CD4-positive, alpha-beta T cell treated with Interferon gamma for 1 hour (primary cell): ENCODE measurements around the gene PCYT2.
"Not testable (repeated sequence)": the region's sequence is repeated elsewhere in the genome, so short reads cannot be mapped to it uniquely, and the experiment has no call there.

Source experiments
- DNase-seq: peaks from one replicate; pipeline ENCODE4 v3.0.0-alpha.2; 2020

Gene PCYT2

DNA sequence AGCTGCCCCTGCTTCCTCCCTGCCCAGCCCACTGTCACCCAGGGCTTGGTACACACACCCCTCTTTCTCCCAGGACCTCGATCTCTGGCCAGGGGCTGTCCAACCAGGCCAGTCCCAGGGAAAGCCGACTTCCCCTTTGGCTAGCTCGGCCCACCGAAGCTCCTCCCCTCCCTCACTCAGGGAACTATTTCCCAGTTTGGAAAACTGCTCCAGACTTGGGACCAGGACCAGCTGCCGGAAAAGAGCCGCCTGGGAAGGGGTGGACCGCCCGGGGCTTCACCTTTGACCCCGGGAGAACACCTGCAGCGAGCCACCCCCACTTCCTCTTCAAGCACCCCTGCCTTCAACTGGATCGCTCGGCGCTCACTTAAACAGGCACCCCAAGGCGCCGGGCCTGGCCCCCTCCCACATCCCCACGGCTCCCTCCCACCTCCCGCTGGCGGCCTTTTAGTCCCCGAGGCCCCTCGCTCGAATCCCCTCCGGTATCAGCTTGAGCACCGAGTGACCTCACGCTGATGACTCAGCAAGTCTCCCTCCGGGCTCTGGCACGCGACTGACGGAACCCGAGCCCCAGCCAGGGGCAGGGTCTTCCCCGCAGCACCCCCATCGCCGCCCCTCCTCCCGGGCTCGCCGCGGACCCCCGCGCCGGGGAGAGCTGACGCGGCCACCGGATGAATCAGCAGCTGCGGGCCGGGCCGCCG lies 15.4 kb upstream of the PCYT2 start:
- DNase-seq = peak; percentile 61

DNA sequence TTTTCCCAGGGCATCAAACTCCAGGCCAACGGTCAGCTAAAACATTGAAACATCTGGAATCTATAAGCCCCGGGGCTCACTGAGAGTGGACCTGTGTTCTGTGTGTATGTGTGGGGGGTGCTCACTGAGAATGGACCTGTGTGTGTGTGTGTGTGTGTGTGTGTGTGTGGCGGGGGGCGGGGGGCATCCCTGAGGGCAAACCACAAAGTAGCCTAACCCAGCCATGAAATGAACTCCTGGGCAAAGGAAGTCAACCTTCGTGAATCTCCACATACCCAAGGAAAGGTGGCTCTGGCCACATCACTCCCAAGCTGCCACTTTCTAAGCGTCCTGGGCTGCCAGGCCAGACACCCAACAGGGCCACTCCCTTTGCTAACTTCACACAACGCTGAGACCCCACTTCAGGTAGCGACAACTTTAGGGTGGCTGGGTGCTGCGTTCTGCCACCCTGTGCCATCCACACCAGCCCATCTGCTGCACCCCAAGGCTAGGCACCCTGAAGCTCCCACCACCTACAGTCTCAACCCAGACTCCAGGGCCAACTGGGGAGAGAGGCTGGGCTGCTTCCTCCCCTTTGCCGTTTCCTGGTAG lies 14.8 kb upstream of the PCYT2 start:
- no peak for DNase-seq

DNA sequence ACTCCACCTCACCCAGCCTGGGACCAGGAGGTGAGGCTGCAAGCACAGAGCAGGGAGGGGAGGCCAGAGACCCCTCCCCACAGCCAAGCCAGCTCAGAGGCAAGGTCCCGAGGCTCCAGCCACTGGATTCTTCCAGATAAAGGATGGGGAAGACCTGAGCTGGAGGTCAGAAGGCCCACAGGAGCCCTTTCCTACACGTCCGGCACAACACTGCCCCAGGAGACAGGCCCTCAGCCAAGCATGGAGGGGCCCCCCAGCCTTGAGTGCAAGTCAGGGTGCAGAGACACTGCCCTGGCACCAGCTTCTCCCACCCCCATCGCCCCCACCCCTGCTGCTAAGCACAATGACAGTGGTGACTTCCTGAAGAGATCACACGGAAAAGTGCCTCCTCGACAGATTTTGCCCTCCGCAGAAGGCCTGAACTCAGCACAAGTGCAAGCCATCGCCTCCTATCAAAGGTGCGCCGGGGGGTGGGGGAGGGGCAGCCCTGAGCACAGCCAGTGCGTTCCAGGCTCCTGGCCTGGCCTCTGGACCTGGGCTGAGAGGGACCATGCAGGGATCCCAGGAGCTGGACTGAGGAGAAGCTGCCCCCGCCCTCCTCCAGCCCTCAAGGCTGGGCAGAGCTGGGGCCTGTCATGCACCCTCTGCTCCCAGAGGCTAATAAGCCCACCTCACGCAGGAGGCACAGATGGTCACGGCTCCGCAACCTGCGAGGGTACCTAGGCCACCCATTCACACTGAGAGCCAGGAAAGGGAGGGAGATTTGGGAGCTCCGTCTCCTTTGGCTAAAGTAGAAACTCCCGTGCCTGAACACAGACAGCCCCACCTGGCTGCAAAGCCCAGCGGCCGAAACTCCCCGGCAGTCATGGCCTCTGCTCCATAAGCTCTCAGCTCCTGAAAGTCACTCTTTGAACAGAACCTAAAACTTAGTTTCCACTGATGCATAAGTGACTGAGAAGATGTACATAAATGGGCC lies 13.6 kb upstream of the PCYT2 start:
- no peak for DNase-seq

DNA sequence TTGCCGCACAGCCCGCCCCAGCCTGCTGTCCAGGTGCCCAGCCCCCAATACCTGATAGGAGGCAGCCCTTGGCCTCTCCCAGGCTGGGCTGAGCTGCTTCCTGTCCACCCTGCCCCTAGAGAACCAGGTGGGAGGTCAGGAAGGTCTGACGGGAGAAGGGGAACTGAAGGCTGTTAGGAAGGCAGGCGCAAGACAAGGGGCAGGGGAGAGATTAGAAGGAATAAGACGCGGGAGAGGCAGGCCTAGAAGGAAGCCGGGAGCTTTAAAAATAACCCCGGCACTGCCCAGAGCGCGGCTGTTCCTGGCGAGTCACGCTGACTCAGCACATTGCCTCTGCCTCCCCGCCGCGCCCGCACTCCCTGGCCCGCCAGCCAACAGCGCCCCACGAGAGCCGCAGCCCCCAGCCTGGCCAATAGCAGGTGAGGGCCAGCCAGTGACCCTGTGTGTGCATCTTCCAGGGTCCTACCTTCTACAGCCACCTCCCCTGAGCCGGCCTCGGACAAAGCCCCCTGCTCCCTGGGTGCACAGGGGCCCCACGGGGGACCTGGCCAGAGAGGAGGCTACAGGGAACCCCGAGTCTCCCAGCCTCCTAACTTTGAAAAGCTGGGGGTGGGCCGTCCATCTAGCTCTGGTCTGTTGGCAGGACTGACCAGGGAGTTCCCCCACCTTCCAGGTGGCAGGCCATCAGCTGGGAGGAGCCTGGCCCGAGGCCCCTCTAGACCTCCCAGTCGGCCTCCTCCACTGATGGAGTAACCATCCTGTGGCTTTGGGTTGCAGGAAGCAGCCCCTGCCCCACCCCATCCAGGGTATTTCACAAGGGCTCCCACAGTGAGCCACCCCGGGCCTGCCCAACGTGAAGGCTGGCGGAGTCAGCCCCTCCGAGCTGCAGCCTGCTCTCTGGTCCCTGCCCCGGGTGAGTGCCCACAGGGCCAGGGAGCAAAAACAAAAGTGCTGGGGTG lies 12.4 kb upstream of the PCYT2 start:
- peak; percentile 51 for DNase-seq

DNA sequence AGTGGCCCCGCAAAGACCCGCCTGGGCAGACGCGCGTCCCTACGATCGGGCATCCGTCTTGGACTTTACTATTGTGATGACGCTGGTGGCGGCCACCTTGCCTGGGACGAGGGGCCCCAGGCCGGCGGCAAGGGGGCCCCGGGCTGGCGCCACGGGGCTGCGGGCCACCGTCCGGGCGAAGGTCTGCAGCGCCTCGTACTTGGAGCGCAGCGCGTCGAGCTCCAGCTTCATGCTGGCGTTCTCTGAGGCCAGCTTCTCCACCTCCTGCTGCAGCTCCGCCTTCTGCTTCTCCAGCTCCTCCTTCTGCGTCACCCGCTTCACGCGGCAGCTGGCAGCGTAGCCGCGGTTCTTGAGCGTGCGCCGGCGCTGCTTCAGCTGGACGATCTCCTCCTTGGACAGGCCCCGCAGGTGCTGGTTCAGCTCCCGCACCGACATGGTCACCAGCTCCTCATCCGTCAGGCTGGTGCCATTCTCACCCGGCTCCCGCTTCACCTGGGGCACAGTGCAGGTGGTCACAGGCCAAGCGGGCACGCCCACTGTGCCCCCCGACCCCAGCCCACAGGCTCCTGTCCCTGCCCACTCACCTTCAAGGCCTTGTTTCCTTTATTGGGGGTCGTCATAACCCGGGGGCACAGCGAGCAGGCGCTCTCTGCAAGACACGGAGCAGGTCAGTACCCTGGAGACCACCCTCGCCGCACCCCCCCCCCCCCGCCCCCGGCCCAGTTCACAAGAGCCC lies 11.5 kb upstream of the PCYT2 start:
- no peak for DNase-seq

DNA sequence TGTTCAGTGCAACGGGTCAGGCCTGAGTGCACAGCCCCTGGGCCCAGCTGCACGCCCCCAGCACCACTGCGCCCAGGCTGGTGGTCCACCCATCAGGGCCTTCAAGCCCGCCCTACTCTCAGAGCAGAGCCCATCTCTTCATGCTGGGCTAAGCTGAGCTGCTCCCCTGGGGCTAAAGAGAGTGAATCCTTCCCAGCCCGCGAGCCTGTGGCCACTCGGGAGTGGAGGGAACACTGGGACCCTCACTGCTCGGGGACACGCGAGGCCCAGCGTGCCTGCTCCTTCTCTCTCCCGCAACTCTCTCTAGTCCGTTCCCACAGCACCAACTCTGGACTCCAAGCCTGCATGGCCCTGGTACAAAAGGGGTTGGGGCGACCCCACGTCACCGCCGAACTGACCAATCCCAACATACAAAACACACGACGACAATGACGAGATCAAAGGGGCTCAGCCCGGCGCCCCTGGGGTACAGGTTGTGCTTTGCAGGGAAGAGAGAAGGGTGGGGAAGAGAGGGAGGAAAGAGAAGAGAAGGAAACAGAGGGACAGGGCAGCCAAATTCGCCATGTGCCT lies 10.9 kb upstream of the PCYT2 start:
- no peak for DNase-seq

DNA sequence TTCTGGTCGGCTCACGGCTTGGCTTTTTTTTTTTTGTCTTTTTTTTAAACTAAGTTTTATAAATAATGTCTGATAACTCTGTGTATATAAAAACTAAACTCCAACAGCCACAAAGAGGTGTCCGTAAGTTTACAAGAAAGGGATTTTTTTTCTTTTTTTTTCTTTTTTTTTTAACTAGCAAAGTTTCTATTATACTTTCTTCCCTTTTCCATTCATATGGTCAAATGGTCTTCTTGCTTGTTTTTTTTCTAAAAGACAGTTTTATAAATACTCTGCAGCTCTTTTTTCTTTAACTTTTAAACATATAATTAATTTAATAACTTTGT lies 10.3 kb upstream of the PCYT2 start:
- DNase-seq = no peak

DNA sequence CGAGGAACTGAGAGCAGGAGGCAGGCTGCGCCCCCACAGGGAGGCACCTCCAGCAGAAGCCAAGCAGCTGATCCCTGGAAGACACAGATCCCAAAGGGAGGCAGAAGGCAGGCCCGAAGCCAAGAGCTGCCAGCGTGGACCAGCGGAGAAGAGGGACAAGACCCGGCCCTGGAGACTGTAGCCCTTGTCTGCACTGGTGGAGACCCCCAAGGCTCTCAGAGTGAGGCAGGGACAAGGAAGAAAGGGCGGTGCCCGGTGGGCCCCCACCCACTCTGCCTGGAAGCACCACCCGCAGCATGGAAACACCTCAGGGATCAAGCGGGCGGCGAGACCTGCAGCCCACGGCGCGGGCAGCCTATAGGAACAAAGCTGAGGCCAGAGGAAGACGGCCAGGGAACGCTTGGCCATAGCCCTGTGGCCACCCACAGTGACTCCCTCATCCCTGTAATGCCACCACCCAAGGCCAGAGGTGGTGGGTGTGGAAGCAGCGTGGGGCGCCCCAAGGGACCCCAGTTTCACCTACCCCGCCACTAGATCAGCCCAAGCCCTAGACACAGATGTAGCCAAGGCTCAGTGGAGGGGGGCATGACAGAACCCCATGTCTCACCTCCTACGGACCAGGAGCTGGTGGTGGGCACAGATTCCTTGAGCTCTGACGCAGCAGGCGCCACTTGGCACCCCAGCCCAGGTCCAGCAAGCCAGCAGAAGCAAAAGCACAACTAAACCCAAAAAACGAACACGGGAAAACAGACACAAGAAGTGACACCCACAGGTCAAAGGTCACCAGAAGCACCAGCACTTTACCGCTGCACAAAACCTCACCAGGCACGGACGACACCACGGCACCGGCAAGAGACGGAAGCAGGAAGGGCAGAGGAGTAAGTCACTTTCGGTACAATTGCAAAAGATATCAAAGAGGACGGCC lies 9.7 kb upstream of the PCYT2 start:
- no peak for DNase-seq

DNA sequence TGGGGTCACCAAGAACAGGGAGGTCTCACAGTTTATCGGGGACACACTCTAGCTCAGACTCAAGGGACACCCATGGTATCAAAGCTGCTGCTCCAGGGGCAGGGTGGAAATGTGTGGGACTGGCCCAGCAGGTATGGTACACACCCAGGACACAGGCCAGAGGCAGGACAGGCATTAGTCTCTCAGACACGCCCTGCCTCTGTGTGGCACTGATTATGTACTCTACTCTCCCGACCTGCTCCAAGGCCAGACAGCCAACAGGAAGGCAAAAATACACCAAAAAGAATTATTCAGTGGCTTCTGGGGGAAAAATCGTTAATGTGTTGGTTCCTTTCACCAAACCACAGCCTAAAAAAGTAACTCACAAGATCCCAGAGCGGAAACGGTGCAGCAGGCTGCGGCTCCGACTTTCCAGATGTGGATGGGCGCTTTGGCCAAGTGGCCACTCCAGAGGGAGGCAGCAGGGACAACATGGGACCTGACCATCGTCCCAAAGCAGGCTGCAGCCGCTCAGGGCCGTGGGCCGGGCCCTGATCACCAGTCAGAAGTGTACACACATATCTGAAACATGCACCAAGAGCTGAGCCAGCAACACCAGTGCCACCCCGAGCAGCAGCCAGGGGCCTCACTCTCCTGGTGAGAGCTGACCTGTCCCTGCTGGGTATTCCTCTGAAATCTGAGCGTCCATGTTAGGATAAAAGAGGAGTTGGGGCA lies 7.8 kb upstream of the PCYT2 start:
- no peak for DNase-seq

DNA sequence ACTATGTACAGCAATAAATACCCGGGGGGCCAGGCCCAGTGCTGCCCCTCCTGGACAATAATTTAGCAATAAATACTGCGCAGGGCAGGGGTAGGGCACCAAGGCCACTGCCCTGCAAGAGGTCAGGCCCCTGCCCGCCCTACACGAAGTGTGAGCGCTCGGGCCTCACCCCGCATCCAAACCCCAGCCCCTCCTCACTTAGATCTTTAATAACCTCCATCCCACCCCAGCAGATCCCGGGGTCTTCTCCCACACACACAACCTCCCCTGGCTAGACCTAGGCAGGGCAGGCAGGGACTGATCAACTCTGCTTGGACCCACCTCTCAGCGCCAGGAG lies 7.1 kb upstream of the PCYT2 start:
- not testable (repeated sequence) for DNase-seq

DNA sequence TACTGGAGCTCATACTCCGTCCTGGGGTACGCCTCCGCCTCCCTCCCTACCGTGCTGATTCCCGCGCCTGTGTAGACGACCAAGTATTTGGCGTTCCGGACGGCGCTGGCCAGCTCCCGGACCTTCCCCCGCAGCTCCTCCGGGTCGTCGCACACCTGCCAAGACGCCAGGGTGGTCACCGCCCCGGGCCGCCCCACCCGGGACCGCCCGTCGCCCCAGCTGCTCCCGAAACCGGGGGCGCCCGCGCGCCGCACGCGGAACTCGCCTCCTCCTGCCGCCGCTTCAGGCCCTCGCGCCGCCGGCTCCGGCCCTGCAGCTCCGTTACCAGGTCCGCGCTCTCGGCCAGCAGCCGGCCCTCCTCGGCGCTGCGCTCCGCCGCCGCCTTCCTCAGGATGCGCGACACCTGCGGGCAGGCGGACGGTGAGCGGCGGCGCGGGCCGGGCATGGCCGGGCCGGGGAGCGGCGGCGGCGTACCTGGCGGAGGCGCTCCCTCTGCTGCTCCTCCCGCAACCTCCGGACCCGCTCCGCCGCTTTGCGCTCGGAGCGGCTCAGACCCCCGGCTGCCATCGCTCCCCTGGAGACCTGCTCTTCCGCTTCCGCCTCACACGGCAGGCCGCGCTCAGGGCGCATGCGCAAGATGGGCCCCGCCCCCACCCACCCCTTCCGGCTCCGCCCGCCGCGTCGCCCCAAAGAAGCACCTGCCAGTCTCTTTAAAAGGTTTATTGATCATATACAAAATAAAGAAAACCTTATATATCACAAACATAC lies 6.5 kb upstream of the PCYT2 start, which contains the start of gene SIRT7:
Gene SIRT7, minus strand, starts transcription at position 612 of the 768 bp plus-strand sequence. Its CDS starts 45 bp downstream, at position 567.
- DNase-seq = peak; percentile 86

DNA sequence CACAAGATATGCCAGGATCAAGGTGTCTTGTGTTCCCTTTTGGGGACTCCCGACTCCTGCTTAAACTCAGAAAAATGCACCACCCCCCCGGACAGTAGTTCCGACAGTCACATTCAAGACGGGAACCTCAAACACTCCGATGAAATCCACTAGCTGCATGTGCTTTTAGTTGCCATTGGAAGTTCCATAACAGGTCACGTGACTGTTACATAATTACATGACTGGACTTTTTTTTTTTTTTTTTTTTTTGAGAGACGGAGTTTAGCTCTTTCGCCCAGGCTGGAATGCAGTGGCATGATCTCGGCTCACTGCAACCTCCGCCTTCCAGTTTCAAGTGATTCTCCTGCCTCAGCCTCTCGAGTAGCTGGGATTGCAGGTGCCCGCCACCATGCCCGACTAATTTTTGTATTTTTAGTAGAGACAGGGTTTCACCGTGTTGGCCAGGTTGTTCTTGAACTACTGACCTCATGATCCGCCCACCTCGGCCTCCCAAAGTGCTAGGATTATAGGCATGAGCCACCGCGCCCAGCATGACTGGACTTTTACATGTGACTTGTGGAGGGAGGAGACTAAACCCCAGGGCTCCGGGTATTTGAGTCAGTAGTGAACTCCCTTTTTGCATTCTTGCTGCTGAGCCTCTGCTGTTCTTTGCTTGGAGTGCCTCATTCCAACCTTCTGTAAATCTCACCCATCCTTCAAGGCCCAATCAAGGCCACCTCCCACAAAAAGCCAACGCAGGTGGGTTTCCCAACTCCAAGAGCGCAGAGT lies 5.2 kb upstream of the PCYT2 start:
- no peak for DNase-seq

DNA sequence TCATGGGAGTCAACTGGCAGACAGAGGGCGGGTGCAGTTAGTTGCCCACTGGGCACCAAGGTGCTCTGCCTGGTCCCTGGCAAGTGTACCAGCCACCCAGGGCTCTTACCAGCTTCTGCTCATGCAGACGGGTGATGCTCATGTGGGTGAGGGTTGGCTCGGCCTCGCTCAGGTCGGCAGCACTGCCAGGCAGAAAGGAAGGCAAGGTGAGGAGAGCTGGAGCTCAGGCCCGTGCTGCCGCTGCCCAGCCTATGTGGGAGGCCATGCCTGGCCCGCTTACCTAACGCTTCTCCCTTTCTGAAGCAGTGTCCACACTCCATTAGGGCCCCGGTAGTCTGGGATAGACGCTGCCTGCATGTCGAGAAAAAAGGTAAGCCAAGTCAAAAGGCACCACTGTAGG lies 4.1 kb upstream of the PCYT2 start:
- DNase-seq = no peak

DNA sequence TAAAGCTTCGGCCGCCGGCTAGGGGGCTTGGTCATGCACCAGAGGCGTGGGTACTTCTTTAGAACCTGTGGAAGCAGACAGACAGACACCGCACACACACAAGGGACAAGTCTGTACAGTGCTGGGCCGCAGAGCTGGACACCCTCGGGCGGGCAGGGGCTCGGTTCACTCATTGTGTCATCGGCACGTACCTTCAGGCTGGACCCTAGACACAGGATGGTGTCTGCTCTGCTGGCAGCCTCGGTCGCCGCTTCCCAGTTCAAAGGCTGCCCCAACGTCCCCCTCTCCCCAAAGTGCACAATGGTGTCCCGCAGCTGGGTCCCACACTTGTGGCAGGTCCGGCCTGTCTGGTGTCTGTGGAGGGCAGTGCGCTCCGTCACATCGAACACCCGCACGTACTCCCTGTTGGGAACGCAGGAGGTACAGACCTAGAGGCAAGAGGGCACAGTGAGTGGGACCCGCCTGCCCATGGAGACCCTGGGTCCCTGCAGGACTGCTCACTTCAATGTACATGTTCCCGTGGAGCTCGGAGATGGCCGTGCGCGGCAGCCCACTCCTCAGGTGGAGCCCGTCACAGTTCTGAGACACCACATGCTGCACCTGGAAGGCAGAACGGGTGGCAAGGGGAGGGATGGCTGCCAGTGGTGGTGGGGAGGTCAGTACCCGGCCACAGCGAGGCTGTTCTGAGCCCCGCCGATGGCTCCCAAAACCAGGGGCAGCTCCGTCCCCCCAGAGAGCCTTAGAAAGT lies 3.1 kb upstream of the PCYT2 start:
- no peak for DNase-seq

DNA sequence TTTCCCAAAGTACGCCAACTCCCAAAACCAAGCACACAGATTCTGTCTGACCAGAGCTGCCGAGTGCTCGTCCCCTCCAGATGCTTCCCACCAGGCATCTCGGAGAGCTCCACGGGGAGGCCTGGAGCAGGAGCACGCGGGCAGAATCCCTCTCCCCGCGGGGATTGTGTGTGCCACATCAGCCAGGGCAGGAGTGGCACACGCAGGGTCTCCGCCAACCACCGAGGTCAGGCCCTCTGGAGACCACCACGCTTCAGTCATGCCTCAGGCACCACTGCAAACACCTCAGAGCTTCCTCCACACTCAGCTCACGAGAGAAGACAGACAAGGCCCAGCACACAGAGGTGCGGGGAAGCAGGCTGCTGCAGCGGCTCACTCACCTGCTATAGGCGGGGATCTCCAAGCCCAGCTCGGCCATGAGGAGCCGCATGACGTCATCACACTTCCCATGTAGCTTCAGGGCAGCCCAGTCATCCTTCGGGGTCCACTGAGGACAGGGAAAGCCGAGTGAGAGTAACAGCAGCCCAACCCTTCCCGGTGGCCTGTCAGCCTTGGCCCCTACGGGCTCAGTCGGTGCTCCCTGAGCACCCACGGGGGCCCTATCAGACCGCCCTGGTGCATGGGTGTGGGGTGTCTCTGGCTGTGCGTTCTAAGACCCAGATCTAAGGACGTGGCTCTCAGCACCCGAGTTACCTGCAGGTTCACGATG lies 2.3 kb upstream of the PCYT2 start:
- no peak for DNase-seq

DNA sequence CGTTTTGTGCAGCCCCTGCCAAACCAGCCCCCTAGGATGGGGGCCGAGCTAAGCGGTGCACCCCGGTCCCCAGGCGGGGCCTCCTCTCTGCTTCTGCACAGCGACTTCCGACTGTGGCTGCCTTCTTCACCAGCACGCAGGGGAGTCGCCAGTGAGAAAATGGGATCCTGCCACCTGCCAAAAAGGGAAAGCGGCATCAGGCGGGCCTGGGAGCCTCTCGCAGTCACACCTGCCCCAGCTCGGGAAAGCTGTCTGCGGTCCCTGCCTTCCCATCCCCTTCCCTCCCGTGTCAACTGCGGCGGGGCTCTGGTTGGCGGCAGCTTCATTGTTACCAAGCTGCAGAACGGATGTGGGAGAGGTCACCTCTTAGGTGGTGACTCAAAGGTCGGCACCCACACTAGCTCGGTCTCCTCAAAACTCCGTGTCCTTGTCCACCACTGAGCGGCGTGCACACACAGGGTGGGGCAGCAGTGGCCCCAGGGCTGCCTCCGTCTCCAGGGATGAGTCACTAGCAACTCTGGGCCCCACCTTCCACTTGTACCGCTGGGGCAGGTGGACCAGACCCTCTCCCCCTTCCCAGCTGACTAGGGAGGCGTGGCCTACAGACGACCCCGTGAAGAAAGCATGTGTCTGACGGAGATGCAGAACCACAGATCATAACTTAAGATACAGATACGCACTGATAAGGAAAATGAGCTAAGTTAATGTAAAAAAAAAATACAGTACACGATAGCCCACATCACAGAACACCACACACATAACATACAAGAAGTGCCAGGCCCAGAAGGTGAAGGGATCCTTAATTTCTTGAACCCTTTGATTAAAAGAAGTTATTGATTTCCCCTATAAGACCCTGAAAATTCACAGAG lies 1.5 kb upstream of the PCYT2 start:
- no peak for DNase-seq
